Stomach (tissue), 4 donors: ENCODE data around the gene FOXJ3.

ENCODE experiments used
- EP300 ChIP-seq: sonication (generic); formaldehyde crosslinking; IDR thresholded peaks from one replicate; pipeline ENCODE4 v1.6.1; 2017; ENCODE audit warnings: antibody characterized with exemption
- POLR2A ChIP-seq, 4 donors: fragments of 450-650 bp; IDR thresholded peaks; one replicate each; pipeline ENCODE4 v1.6.1; 2016; ENCODE audit warnings: antibody characterized with exemption in 4 of 4, control low read depth in 2 of 4, mild to moderate bottlenecking in 1 of 4, moderate library complexity in 1 of 4
- POLR2AphosphoS5 ChIP-seq, 3 donors: sonication (generic); formaldehyde crosslinking; IDR thresholded peaks; one replicate each; pipeline ENCODE4 v1.6.1; 2016; ENCODE audit warnings: antibody characterized with exemption in 3 of 3
- TF ChIP-seq, protein P1 (sequence below), 7 experiments: fragments of 450-650 bp in 4 of 7; fragments of 200-600 bp in 3 of 7; sonication (generic) in 3 of 7; IDR thresholded peaks; one replicate each; pipeline ENCODE4 v1.5.1; 2016 to 2019; ENCODE audit warnings: antibody characterized with exemption in 7 of 7, control low read depth in 2 of 7, mild to moderate bottlenecking in 1 of 7

DNA sequence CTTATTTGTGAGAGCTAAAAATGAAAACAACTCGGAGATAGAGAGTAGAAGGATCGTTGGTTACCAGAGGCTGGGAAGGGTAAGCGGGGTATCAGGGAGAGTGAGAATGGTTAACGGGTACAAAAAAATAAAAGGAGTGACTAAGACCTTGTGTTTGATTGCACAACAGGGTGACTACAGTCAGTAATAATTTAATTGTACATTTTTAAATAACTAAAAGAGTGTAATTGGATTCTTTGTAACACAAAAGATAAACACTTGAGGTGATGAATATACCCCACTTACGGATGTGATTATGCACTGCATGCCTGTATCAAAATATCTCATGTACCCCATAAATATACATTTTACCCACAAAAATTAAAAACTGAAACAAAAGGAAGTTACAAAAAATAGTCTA is 29.4 kb downstream of the FOXJ3 start:
- TF ChIP-seq, protein P1, sequence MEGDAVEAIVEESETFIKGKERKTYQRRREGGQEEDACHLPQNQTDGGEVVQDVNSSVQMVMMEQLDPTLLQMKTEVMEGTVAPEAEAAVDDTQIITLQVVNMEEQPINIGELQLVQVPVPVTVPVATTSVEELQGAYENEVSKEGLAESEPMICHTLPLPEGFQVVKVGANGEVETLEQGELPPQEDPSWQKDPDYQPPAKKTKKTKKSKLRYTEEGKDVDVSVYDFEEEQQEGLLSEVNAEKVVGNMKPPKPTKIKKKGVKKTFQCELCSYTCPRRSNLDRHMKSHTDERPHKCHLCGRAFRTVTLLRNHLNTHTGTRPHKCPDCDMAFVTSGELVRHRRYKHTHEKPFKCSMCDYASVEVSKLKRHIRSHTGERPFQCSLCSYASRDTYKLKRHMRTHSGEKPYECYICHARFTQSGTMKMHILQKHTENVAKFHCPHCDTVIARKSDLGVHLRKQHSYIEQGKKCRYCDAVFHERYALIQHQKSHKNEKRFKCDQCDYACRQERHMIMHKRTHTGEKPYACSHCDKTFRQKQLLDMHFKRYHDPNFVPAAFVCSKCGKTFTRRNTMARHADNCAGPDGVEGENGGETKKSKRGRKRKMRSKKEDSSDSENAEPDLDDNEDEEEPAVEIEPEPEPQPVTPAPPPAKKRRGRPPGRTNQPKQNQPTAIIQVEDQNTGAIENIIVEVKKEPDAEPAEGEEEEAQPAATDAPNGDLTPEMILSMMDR (IDR thresholded peaks at IDR 0.05) = no peak
- TF ChIP-seq POLR2A (IDR thresholded peaks at IDR 0.05) = no peak
- no peak for TF ChIP-seq POLR2AphosphoS5 (IDR thresholded peaks at IDR 0.05)
- TF ChIP-seq EP300 = no peak
